Progenitor cell of endocrine pancreas (in vitro differentiated cells): ENCODE measurements around the gene CHODL. TPM values are rescaled to one million over a fixed set of nuclear protein-coding genes. Genes with fewer than 3 reads are reported as not detected.
A peak's percentile ranks its signal among the peaks of the same experiment; 100 is the strongest.

Source experiments
- DNase-seq: peaks from one replicate; pipeline ENCODE4 v3.0.0; 2021; ENCODE audit warnings: low spot score; ENCODE audit not compliant: unreplicated experiment
- H3K27ac Mint-ChIP-seq: 2 replicates; pipeline ENCODE4 v1.8.0; 2021; ENCODE audit warnings: mild to moderate bottlenecking, moderate library complexity, mixed read lengths
- H3K27me3 Mint-ChIP-seq: 2 replicates; pipeline ENCODE4 v1.8.0; 2021; ENCODE audit warnings: mixed read lengths
- H3K36me3 Mint-ChIP-seq: 2 replicates; pipeline ENCODE4 v1.8.0; 2022; ENCODE audit warnings: mixed read lengths; ENCODE audit not compliant: insufficient read depth
- H3K4me1 Mint-ChIP-seq: 2 replicates; pipeline ENCODE4 v1.8.0; 2021; ENCODE audit warnings: low read depth, mixed read lengths
- H3K4me3 Mint-ChIP-seq: 2 replicates; pipeline ENCODE4 v1.8.0; 2021; ENCODE audit warnings: low read depth, mild to moderate bottlenecking, moderate library complexity, mixed read lengths
- H3K9me3 Mint-ChIP-seq: 2 replicates; pipeline ENCODE4 v1.8.0; 2021; ENCODE audit warnings: low read depth, mixed read lengths
- total RNA-seq: library from RNA; stranded (reverse); gene quantifications from 2 replicates; pipeline ENCODE4 v1.2.1, GENCODE V29; 2021
- TF ChIP-seq, protein P1 (sequence below): fragments of 200-600 bp; sonication (generic); IDR thresholded peaks from one replicate; pipeline ENCODE4 v1.5.0; 2021; ENCODE audit warnings: antibody characterized with exemption, mild to moderate bottlenecking; ENCODE audit not compliant: unreplicated experiment

Gene CHODL
- total RNA-seq, 1 donor from 2014 or later, result 0.38 TPM

- Mint-ChIP-seq H3K9me3 (no peaks in the 10 kb centered on the region), H3K4me1 (no peaks in the 10 kb centered on the region), H3K27ac (no peak overlapping the region), H3K4me3 (no peak overlapping the region), H3K27me3 (no peaks in the 10 kb centered on the region), H3K36me3 (no peaks in the 10 kb centered on the region)
- TF ChIP-seq, protein P1, sequence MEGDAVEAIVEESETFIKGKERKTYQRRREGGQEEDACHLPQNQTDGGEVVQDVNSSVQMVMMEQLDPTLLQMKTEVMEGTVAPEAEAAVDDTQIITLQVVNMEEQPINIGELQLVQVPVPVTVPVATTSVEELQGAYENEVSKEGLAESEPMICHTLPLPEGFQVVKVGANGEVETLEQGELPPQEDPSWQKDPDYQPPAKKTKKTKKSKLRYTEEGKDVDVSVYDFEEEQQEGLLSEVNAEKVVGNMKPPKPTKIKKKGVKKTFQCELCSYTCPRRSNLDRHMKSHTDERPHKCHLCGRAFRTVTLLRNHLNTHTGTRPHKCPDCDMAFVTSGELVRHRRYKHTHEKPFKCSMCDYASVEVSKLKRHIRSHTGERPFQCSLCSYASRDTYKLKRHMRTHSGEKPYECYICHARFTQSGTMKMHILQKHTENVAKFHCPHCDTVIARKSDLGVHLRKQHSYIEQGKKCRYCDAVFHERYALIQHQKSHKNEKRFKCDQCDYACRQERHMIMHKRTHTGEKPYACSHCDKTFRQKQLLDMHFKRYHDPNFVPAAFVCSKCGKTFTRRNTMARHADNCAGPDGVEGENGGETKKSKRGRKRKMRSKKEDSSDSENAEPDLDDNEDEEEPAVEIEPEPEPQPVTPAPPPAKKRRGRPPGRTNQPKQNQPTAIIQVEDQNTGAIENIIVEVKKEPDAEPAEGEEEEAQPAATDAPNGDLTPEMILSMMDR, result no peak
- DNase-seq, result no peak
Observed at GRCh38 chr21:18274370-18274769, 29.7 kb downstream of the CHODL start.

GRCh38 chr21:18275781-18276180, 31.1 kb downstream of the CHODL start:
- no peak for DNase-seq
- H3K27me3 Mint-ChIP-seq, result no peaks in the 10 kb centered on the region
- no peaks in the 10 kb centered on the region for H3K36me3 Mint-ChIP-seq
- TF ChIP-seq, protein P1, result no peak
- H3K4me3 Mint-ChIP-seq, result no peak overlapping the region
- no peaks in the 10 kb centered on the region for H3K4me1 Mint-ChIP-seq
- no peaks in the 10 kb centered on the region for H3K9me3 Mint-ChIP-seq
- H3K27ac Mint-ChIP-seq, result no peak overlapping the region

DNA sequence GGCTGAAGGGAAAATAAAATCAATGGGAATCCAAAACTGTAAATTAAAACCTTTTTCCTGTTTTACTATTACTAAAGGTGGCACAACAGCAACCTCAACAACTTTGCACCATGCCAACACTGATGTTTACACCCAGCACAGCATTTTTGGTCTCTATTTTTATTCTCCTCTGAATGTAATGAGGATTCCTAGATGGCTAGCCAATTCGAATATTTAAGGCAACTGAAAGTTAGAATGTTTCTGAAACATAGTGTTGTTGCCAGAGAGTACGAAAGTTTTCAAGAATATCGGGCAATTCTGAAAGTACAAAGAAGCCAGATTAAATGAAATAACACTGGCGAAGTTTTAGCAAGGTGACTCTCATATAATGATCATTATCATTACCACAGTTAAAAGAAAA, 40.7 kb downstream of the CHODL start:
- no peaks in the 10 kb centered on the region for H3K4me1 Mint-ChIP-seq
- H3K9me3 Mint-ChIP-seq, result no peaks in the 10 kb centered on the region
- no peak for DNase-seq
- no peaks in the 10 kb centered on the region for H3K36me3 Mint-ChIP-seq
- H3K27me3 Mint-ChIP-seq, result no peaks in the 10 kb centered on the region
- TF ChIP-seq, protein P1, result no peak
- H3K4me3 Mint-ChIP-seq, result no peak overlapping the region
- no peak overlapping the region for H3K27ac Mint-ChIP-seq

DNA sequence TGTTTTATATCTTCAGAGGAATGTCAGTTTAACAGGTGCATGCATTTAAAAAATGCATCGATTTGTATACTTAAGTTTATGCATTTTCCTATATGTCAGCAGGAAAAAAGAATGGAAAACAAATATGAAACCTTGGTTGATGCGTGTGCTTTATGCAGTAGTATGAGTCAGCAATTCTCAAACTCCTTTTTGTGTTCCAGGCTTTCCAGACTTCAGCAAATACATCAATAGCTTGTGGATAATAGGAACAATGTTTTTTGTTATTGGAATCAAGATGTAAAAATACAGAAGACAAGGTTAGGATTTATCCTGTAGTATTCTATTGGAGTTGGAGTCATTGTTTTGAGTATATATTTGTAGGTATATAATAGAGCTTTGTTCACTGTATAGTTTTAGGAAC, 45.2 kb downstream of the CHODL start:
- H3K4me3 Mint-ChIP-seq, result no peak overlapping the region
- H3K36me3 Mint-ChIP-seq, result no peaks in the 10 kb centered on the region
- H3K9me3 Mint-ChIP-seq, result no peaks in the 10 kb centered on the region
- DNase-seq, result no peak
- TF ChIP-seq, protein P1, result no peak
- peaks cover 3% of the 10 kb centered on the region for H3K4me1 Mint-ChIP-seq
- peak overlapping the region; percentile 49 for H3K27ac Mint-ChIP-seq
- no peaks in the 10 kb centered on the region for H3K27me3 Mint-ChIP-seq

GRCh38 chr21:18294100-18294499, 49.5 kb downstream of the CHODL start:
- no peaks in the 10 kb centered on the region for H3K36me3 Mint-ChIP-seq
- DNase-seq, result no peak
- no peak overlapping the region for H3K4me3 Mint-ChIP-seq
- peaks cover 3% of the 10 kb centered on the region for H3K4me1 Mint-ChIP-seq
- H3K9me3 Mint-ChIP-seq, result no peaks in the 10 kb centered on the region
- H3K27me3 Mint-ChIP-seq, result no peaks in the 10 kb centered on the region
- H3K27ac Mint-ChIP-seq, result no peak overlapping the region
- TF ChIP-seq, protein P1, result no peak
